HL-60 (cell line): ENCODE results near the gene RCBTB1.

ENCODE experiments used
- DNase-seq, 2 experiments: peaks; one replicate each; pipeline ENCODE4 v3.0.0-alpha.2; 2010 to 2020; ENCODE audit warnings: low read depth in 1 of 2, low spot score in 1 of 2
- H3K27ac ChIP-seq: fragments of 250-450 bp; sonication (Bioruptor Pico); replicated peaks from 2 replicates; pipeline ENCODE4 v1.5.1; 2020; ENCODE audit warnings: mild to moderate bottlenecking, moderate library complexity
- H3K27me3 ChIP-seq: fragments of 250-450 bp; sonication (Bioruptor Pico); 2 replicates; pipeline ENCODE4 v1.5.1; 2021; ENCODE audit warnings: mild to moderate bottlenecking, moderate library complexity; ENCODE audit not compliant: insufficient read depth, poor library complexity, severe bottlenecking
- H3K4me3 ChIP-seq: replicated peaks from 2 replicates; pipeline ENCODE4 v1.5.1; 2011; ENCODE audit warnings: mild to moderate bottlenecking, control low read depth, low read length; ENCODE audit not compliant: insufficient read depth
- CTCF ChIP-seq: IDR thresholded peaks from one replicate; pipeline ENCODE4 v1.5.1; 2011; ENCODE audit warnings: low read length, control low read depth, inconsistent platforms; ENCODE audit not compliant: insufficient read depth
- GABPA ChIP-seq: IDR thresholded peaks from 2 replicates; pipeline ENCODE4 v1.6.1; 2012; ENCODE audit warnings: low read depth
- POLR2AphosphoS5 ChIP-seq: IDR thresholded peaks from 2 replicates; pipeline ENCODE4 v1.6.1; 2012; ENCODE audit warnings: low read depth
- REST ChIP-seq: IDR thresholded peaks from 2 replicates; pipeline ENCODE4 v1.6.1; 2012; ENCODE audit warnings: low read depth; ENCODE audit not compliant: insufficient replicate concordance
- SPI1 ChIP-seq: IDR thresholded peaks from 2 replicates; pipeline ENCODE4 v1.6.1; 2012; ENCODE audit warnings: low read depth, mild to moderate bottlenecking, borderline replicate concordance

RCBTB1 gene

GRCh38 chr13:49553888-49554287, 31.5 kb downstream of the RCBTB1 start:
- no peak for TF ChIP-seq POLR2AphosphoS5
- TF ChIP-seq REST: no peak
- TF ChIP-seq CTCF: no peak
- no peak for TF ChIP-seq SPI1
- no peak for TF ChIP-seq GABPA
- DNase-seq: no peak
- no peaks in the 10 kb centered on the region for H3K27me3 ChIP-seq
- no peak overlapping the region for H3K27ac ChIP-seq
- H3K4me3 ChIP-seq: no peak overlapping the region

- TF ChIP-seq GABPA (no peak), POLR2AphosphoS5 (no peak), SPI1 (peak; percentile 77)
Measured at GRCh38 chr13:49550942-49551644, 34.3 kb downstream of the RCBTB1 start.

GRCh38 chr13:49549289-49549688, 36.1 kb downstream of the RCBTB1 start:
- TF ChIP-seq GABPA (no peak), SPI1 (no peak), REST (no peak), CTCF (no peak), POLR2AphosphoS5 (no peak)
- Histone ChIP-seq H3K27ac (no peak overlapping the region), H3K27me3 (no peaks in the 10 kb centered on the region), H3K4me3 (no peak overlapping the region)
- no peak for DNase-seq

More at GRCh38 chr13:49550942-49551644, 34.3 kb downstream of the RCBTB1 start:
- no peak overlapping the region for H3K4me3 ChIP-seq
- H3K27me3 ChIP-seq: no peaks in the 10 kb centered on the region
- peak; percentile 25 to 86 for DNase-seq
- peak overlapping the region; percentile 80 for H3K27ac ChIP-seq

GRCh38 chr13:49546561-49546960, 38.8 kb downstream of the RCBTB1 start:
- no peak for DNase-seq
- no peaks in the 10 kb centered on the region for H3K27me3 ChIP-seq
- no peak overlapping the region for H3K4me3 ChIP-seq
- TF ChIP-seq REST (no peak), POLR2AphosphoS5 (no peak), SPI1 (no peak), CTCF (no peak)
- H3K27ac ChIP-seq: no peak overlapping the region
